NCI-H1417 treated with DMSO at 0.1 percent for 48 hours (cell line): Measurements from ENCODE around the gene PLEKHB1.
A peak's percentile ranks its signal among the peaks of the same experiment; 100 is the strongest.

Experiments used
- DNase-seq: peaks from one replicate; lab custom pipeline; 2025; lab: John Stamatoyannopoulos, UW

The PLEKHB1 gene

GRCh38 chr11:73645972-73646631, at the start of gene PLEKHB1:
PLEKHB1 (plus strand) TSS chr11:73646581; CDS start chr11:73646609, 28 bp downstream.
- DNase-seq, result no peak

GRCh38 chr11:73597336-73597955, 48.9 kb upstream of the PLEKHB1 start:
- no peak for DNase-seq

GRCh38 chr11:73597956-73598718, 48.2 kb upstream of the PLEKHB1 start, which contains the start of gene FAM168A:
FAM168A (minus strand) TSS chr11:73598112; CDS start chr11:73468474, 129,638 bp downstream.
- peak; percentile 94 for DNase-seq

GRCh38 chr11:73598719-73599379, 47.5 kb upstream of the PLEKHB1 start:
- DNase-seq, result no peak

GRCh38 chr11:73612601-73613140, 33.7 kb upstream of the PLEKHB1 start:
- no peak for DNase-seq

GRCh38 chr11:73614591-73614990, 31.8 kb upstream of the PLEKHB1 start:
- DNase-seq, result no peak

GRCh38 chr11:73622926-73623593, 23.3 kb upstream of the PLEKHB1 start:
- no peak for DNase-seq

- DNase-seq, result no peak
Measured at GRCh38 chr11:73623686-73624085, 22.7 kb upstream of the PLEKHB1 start.

GRCh38 chr11:73625696-73626318, 20.6 kb upstream of the PLEKHB1 start:
- peak; percentile 25 for DNase-seq

- no peak for DNase-seq
Measured at GRCh38 chr11:73629907-73630306, 16.5 kb upstream of the PLEKHB1 start.

GRCh38 chr11:73632996-73633395, 13.4 kb upstream of the PLEKHB1 start:
- DNase-seq, result no peak

- no peak for DNase-seq
Measured at GRCh38 chr11:73633999-73634398, 12.4 kb upstream of the PLEKHB1 start.

- no peak for DNase-seq
Measured at GRCh38 chr11:73635721-73636120, 10.7 kb upstream of the PLEKHB1 start.

- no peak for DNase-seq
Measured at GRCh38 chr11:73636249-73636648, 10.1 kb upstream of the PLEKHB1 start.

GRCh38 chr11:73637012-73637411, 9.4 kb upstream of the PLEKHB1 start:
- DNase-seq, result no peak

GRCh38 chr11:73640592-73640991, 5.8 kb upstream of the PLEKHB1 start:
- DNase-seq, result no peak

- DNase-seq, result no peak
Measured at GRCh38 chr11:73641668-73642067, 4.7 kb upstream of the PLEKHB1 start.

- DNase-seq, result no peak
Measured at GRCh38 chr11:73645121-73645969, 1.0 kb upstream of the PLEKHB1 start.

- peak; percentile 90 for DNase-seq
Measured at GRCh38 chr11:73647459-73648100, 1.2 kb downstream of the PLEKHB1 start.

GRCh38 chr11:73648121-73648520, 1.7 kb downstream of the PLEKHB1 start:
- DNase-seq, result no peak
